A549 (cell line): Measurements from ENCODE around the gene GNG14. TPM values are rescaled to one million over a fixed set of nuclear protein-coding genes. Genes with fewer than 3 reads are reported as not detected.

Experiments used
- ATAC-seq, 2 experiments: fragments of 200-7000 bp in 1 of 2; fragments of >200 bp in 1 of 2; cut with Nextera tagmentation in 1 of 2; cut with Tn5 transposase in 1 of 2; 3 replicates each; pipeline versions ENCODE4 v1.8.0 to v1.9.1; 2018 to 2020; ENCODE audit warnings: mild to moderate bottlenecking in 1 of 2, moderate library complexity in 1 of 2
- CTCF ChIA-PET: fragments of 300-600 bp; sonication (Branson Sonifier 250); formaldehyde crosslinking; extraction: SDS; loops from one replicate; lab custom pipeline; 2021; ENCODE audit warnings: antibody characterized with exemption, inconsistent platforms; lab: Yijun Ruan, JAX
- POLR2A ChIA-PET: fragments of 350-600 bp; formaldehyde crosslinking; extraction: SDS; loops from one replicate; lab custom pipeline; 2021; ENCODE audit warnings: antibody characterized with exemption, inconsistent platforms; lab: Yijun Ruan, JAX
- DNase-seq, 2 experiments: peaks; one replicate each; pipeline versions ENCODE4 v3.0.0 to v3.0.0-alpha.2; 2011 to 2016; ENCODE audit warnings: low read depth in 1 of 2, low spot score in 1 of 2
- FAIRE-seq: peaks from 2 replicates; lab custom pipeline; 2011; peaks lifted over from hg19 to GRCh38; lab: Jason Lieb, UNC
- H3K27ac ChIP-seq, 2 experiments: fragments of >200 bp; sonication (Bioruptor Twin); formaldehyde crosslinking; 3 replicates each; pipeline ENCODE4 v1.5.1; 2016 to 2017
- H3K4me1 ChIP-seq: fragments of >200 bp; sonication (Bioruptor Twin); formaldehyde crosslinking; 3 replicates; pipeline ENCODE4 v1.6.1; 2016
- H3K4me2 ChIP-seq: fragments of >200 bp; sonication (Bioruptor Twin); formaldehyde crosslinking; 3 replicates; pipeline ENCODE4 v1.6.1; 2016
- H3K4me3 ChIP-seq: fragments of >200 bp; sonication (Bioruptor Twin); formaldehyde crosslinking; 3 replicates; pipeline ENCODE4 v1.5.1; 2016
- H3K9me3 ChIP-seq: fragments of >200 bp; sonication (Bioruptor Twin); formaldehyde crosslinking; 3 replicates; pipeline ENCODE4 v1.6.1; 2016
- CBX8 ChIP-seq: fragments of 200-600 bp; sonication (generic); IDR thresholded peaks from 2 replicates; pipeline ENCODE4 v1.6.1; 2016
- EHF ChIP-seq: fragments of 250-450 bp; sonication (Bioruptor Pico); IDR thresholded peaks from 2 replicates; pipeline ENCODE4 v1.5.0; 2020; ENCODE audit warnings: mild to moderate bottlenecking
- FOSB ChIP-seq: fragments of 250-450 bp; sonication (Bioruptor Pico); IDR thresholded peaks from 2 replicates; pipeline ENCODE4 v1.5.0; 2020; ENCODE audit warnings: mild to moderate bottlenecking, moderate library complexity
- GATA3 ChIP-seq: IDR thresholded peaks from 2 replicates; pipeline ENCODE4 v1.6.1; 2012; ENCODE audit warnings: borderline replicate concordance
- JUNB ChIP-seq: fragments of >200 bp; sonication (Bioruptor Twin); formaldehyde crosslinking; IDR thresholded peaks from 2 replicates; pipeline ENCODE4 v1.6.1; 2016
- KDM1A ChIP-seq: fragments of 200-600 bp; sonication (generic); IDR thresholded peaks from 2 replicates; pipeline ENCODE4 v1.6.1; 2016; ENCODE audit warnings: low read depth, mild to moderate bottlenecking
- KDM5A ChIP-seq: fragments of 200-600 bp; sonication (generic); IDR thresholded peaks from 2 replicates; pipeline ENCODE4 v1.6.1; 2016; ENCODE audit warnings: antibody characterized with exemption, mild to moderate bottlenecking
- MAFK ChIP-seq: fragments of 450-650 bp; IDR thresholded peaks from 2 replicates; pipeline ENCODE4 v1.6.1; 2014; ENCODE audit not compliant: partially characterized antibody
- MAZ ChIP-seq: fragments of 150-350 bp; IDR thresholded peaks from 2 replicates; pipeline ENCODE4 v1.6.1; 2014; ENCODE audit warnings: antibody characterized with exemption, low read depth, low read length, borderline replicate concordance
- MYC ChIP-seq: IDR thresholded peaks from 2 replicates; pipeline ENCODE4 v1.6.1; 2012; ENCODE audit warnings: mild to moderate bottlenecking, inconsistent platforms, low read length, improper control_type of control experiment, borderline replicate concordance
- NFE2L2 ChIP-seq: fragments of 150-350 bp; conservative IDR thresholded peaks from 2 replicates; pipeline ENCODE4 v1.6.1; 2014; ENCODE audit warnings: low read length
- NR3C1 ChIP-seq: fragments of >200 bp; sonication (Bioruptor Twin); formaldehyde crosslinking; IDR thresholded peaks from 3 replicates; pipeline ENCODE4 v1.6.1; 2017
- POLR2AphosphoS2 ChIP-seq: conservative IDR thresholded peaks from 2 replicates; pipeline ENCODE4 v1.6.1; 2012; ENCODE audit warnings: low read length, improper control_type of control experiment, inconsistent platforms
- RAD21 ChIP-seq, 2 experiments: fragments of >200 bp in 1 of 2; sonication (Bioruptor Twin) in 1 of 2; formaldehyde crosslinking in 1 of 2; IDR thresholded peaks in 1 of 2; conservative IDR thresholded peaks in 1 of 2; 2 replicates in 1 of 2; 3 replicates in 1 of 2; pipeline ENCODE4 v1.6.1; 2012 to 2018; ENCODE audit warnings: inconsistent platforms in 1 of 2
- ZNF302 ChIP-seq: fragments of 250-450 bp; sonication (Bioruptor Pico); IDR thresholded peaks from 2 replicates; pipeline ENCODE4 v1.9.0; 2021; ENCODE audit warnings: inconsistent platforms, mild to moderate bottlenecking, moderate library complexity
- ZSCAN20 ChIP-seq: fragments of 250-450 bp; sonication (Bioruptor Pico); IDR thresholded peaks from 2 replicates; pipeline ENCODE4 v1.8.0; 2022; ENCODE audit warnings: mild to moderate bottlenecking, moderate library complexity
- WGBS: methylation state at CpG from one replicate; pipeline ENCODE4 v1.1.6; 2017; ENCODE audit errors: missing lambda C conversion rate; 5-methylcytosine and 5-hydroxymethylcytosine counted together
- polyA plus RNA-seq, 4 experiments: library from polyadenylated mRNA; depleted of rRNA in 3 of 4; stranded (reverse); fragments of >200 nt; fragmentation: RNase III in 1 of 4; extraction: RNeasy Plus Mini Kit Qiagen cat#74134 plus additional on column Dnase treatment in 1 of 4; gene quantifications; 2 replicates in 3 of 4; 3 replicates in 1 of 4; pipeline ENCODE4 v1.2.3, GENCODE V29; 2011 to 2017
- TF ChIP-seq, protein P1 (sequence below): IDR thresholded peaks from 2 replicates; pipeline ENCODE4 v1.6.1; 2012
- TF ChIP-seq, protein P2 (sequence below): fragments of >200 bp; sonication (Bioruptor Twin); formaldehyde crosslinking; IDR thresholded peaks from 3 replicates; pipeline ENCODE4 v1.5.1; 2016
- TF ChIP-seq, protein P3 (sequence below): fragments of >200 bp; sonication (Bioruptor Twin); formaldehyde crosslinking; IDR thresholded peaks from 2 replicates; pipeline ENCODE4 v1.6.1; 2016

GNG14 gene
- polyA plus RNA-seq, 2 of the 4 experiments (the other 2 are of a cell fraction), result not detected

DNA sequence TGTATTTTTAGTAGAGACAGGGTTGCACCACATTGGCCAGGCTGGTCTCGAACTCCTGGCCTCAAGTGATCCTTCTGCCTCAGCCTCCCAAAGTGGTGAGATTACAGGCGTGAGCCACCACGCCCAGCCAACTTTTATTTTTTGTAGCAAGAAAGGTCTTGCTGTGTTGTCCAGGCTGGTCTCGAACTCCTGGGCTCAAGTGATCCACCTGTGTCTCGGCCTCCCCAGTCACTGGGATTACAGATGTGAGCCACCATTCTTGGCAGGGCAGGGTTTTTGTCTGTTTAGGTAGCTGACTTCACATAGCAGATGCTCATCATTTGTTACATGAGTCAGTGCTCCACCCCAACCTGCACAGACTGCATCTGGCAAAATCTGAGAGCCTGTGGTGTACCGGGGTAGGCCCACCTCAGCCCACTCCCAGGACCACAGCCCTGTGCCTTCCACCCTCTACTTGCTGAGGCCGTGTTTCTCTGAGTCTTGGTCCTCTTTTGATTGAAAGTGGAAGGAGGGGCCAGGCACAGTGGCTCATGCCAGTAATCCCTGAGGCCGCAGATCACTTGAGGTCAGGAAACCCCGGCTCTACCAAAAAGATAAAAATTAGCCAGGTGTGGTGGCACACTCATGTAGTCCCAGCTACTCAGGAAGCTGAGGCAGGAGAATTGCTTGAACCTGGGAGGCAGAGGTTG is 40.1 kb downstream of the GNG14 start:
- CTCF ChIA-PET, result interaction anchor here (1.3 to 1.6 kb wide), 3 partner anchors 29 to 69 kb away, joined by 3 to 4 read pairs (median 3); no protein-coding TSS in a partner anchor
- no peak for TF ChIP-seq RAD21 (conservative IDR thresholded peaks at IDR 0.05 in 1 of 2, IDR thresholded peaks at IDR 0.05 in 1 of 2)
- FAIRE-seq (no peak), DNase-seq (no peak), ATAC-seq (no peak)
- Histone ChIP-seq H3K9me3 (no peaks in the 10 kb centered on the region), H3K4me2 (no peak overlapping the region), H3K4me3 (no peak overlapping the region), H3K27ac (no peak overlapping the region), H3K4me1 (peaks cover 10% of the 10 kb centered on the region; the same call in 2 of the 3 replicates)
- WGBS, result 95% methylated on average over 7 of the region's 9 CpGs
- POLR2A ChIA-PET, result interaction anchor here (0.5 kb wide), 1 partner anchor 67 kb away, joined by 4 read pairs; no protein-coding TSS in a partner anchor

DNA sequence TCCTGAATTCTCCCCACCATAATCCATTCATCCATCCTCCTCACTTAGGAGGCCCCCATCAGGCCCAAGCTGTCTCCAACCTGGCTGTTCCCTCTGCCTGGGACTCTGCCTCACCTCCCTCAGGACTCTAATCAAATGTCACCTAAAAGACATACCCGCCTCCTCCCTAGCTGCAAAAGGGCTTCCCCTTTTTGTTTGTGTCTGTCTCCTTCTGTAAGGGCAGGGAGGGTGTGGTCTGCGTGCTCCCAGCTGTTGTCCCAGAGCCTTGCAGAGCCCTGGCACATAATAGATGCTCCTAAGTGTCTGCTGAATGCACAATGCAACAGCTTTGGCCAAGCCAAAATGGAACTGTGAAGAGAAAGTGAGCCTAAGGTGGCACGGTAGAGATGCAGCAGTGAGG is 42.3 kb downstream of the GNG14 start:
- ChIA-PET CTCF (interaction anchor here (3.2 to 38.2 kb wide), 2 partner anchors 39 to 66 kb away, joined by 14 to 725 read pairs; partner anchors contain the start of gene HOOK2), POLR2A (no interaction called here)
- H3K27ac ChIP-seq, result no peak overlapping the region
- TF ChIP-seq CBX8, result no peak
- TF ChIP-seq FOSB (CRISPR knock-in tag), result no peak
- TF ChIP-seq NFE2L2, result no peak
- no peak for TF ChIP-seq ZSCAN20 (CRISPR knock-in tag)
- no peak for TF ChIP-seq MYC
- no peak for TF ChIP-seq EHF (CRISPR knock-in tag)
- TF ChIP-seq NR3C1, result no peak
- TF ChIP-seq MAZ, result no peak
- TF ChIP-seq KDM5A, result no peak
- TF ChIP-seq KDM1A, result no peak
- H3K9me3 ChIP-seq, result no peaks in the 10 kb centered on the region
- no peak for DNase-seq
- 81% methylated on average over 2 of the region's 3 CpGs for WGBS
- no peak for FAIRE-seq
- ATAC-seq, result no peak
- peaks cover 15% of the 10 kb centered on the region; the same call in 2 of the 3 replicates for H3K4me1 ChIP-seq
- H3K4me3 ChIP-seq, result no peak overlapping the region
- no peak overlapping the region for H3K4me2 ChIP-seq

DNA sequence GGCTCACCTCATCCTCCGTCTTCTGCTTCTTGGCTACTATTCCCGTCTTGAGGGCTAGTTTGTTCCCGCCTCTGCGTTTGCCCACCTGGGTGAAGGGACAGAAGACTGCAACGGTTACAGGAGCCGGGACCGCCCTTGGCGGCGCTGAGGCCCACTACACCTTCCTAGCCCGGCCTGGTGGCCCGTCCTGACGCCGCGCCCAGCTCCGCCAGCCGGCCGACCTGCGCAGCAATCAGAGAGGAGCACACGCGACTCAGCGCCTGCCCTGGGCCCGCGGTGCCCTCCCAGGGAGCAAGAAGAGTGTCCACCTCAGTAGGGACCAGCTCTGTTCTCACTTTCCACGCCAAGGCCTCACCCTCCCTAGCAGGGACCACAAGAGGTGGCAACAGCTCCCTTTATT is 43.5 kb downstream of the GNG14 start:
- H3K27ac ChIP-seq, result no peak overlapping the region
- no peak for FAIRE-seq
- ChIA-PET CTCF (interaction anchor here (1.1 to 38.2 kb wide), 3 partner anchors 38 to 65 kb away, joined by 3 to 725 read pairs (median 14); partner anchors contain the start of gene HOOK2), POLR2A (no interaction called here)
- H3K4me1 ChIP-seq, result peaks cover 18% of the 10 kb centered on the region; the same call in 2 of the 3 replicates
- no peak for ATAC-seq
- no peak for TF ChIP-seq GATA3
- TF ChIP-seq, protein P1, sequence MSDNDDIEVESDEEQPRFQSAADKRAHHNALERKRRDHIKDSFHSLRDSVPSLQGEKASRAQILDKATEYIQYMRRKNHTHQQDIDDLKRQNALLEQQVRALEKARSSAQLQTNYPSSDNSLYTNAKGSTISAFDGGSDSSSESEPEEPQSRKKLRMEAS, result no peak
- no peak for TF ChIP-seq ZNF302 (CRISPR knock-in tag)
- TF ChIP-seq JUNB, result no peak
- no peak for TF ChIP-seq MAFK
- TF ChIP-seq, protein P2, sequence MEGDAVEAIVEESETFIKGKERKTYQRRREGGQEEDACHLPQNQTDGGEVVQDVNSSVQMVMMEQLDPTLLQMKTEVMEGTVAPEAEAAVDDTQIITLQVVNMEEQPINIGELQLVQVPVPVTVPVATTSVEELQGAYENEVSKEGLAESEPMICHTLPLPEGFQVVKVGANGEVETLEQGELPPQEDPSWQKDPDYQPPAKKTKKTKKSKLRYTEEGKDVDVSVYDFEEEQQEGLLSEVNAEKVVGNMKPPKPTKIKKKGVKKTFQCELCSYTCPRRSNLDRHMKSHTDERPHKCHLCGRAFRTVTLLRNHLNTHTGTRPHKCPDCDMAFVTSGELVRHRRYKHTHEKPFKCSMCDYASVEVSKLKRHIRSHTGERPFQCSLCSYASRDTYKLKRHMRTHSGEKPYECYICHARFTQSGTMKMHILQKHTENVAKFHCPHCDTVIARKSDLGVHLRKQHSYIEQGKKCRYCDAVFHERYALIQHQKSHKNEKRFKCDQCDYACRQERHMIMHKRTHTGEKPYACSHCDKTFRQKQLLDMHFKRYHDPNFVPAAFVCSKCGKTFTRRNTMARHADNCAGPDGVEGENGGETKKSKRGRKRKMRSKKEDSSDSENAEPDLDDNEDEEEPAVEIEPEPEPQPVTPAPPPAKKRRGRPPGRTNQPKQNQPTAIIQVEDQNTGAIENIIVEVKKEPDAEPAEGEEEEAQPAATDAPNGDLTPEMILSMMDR, result no peak
- no peak for TF ChIP-seq POLR2AphosphoS2
- TF ChIP-seq, protein P3, sequence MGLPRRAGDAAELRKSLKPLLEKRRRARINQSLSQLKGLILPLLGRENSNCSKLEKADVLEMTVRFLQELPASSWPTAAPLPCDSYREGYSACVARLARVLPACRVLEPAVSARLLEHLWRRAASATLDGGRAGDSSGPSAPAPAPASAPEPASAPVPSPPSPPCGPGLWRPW, result no peak
- no peak for TF ChIP-seq FOSB (CRISPR knock-in tag)
- TF ChIP-seq EHF (CRISPR knock-in tag), result no peak
- H3K4me2 ChIP-seq, result no peak overlapping the region
- no peaks in the 10 kb centered on the region for H3K9me3 ChIP-seq
- DNase-seq, result no peak
- H3K4me3 ChIP-seq, result no peak overlapping the region
- 95% methylated on average over 24 of the region's 24 CpGs for WGBS
